ENCODE data around the gene OPRD1. TPM values are rescaled to one million over a fixed set of nuclear protein-coding genes. Genes with fewer than 3 reads are reported as not detected.

The OPRD1 gene
- total RNA-seq, 6 experiments from 2014 or later = not detected

DNA sequence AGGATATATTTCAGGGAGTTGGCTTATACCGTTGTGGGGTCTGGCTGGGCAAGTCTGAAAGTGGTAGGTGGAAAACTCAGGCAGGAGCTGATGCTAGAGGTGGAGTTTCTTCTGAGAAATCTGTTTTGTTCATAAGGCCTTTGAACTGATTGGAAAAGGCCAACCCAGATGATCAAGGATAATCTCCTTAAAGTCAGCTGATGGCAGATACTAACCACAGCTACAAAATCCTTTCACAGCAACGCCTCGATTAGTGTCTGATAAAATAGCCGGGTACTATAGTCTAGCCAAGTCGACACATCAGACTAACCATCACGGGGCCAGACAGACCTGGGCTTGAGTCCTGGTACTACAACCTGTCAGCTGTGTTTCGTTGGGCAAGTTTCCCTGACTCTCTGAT, 21.4 kb downstream of the OPRD1 start:
- intact Hi-C loops (cut with DNase I) = no loop called here
- Histone ChIP-seq H3K4me1 (no peaks in the 10 kb centered on the region), H3K27me3 (no peaks in the 10 kb centered on the region), H3K4me3 (no peak overlapping the region), H3K36me3 (no peaks in the 10 kb centered on the region), H3K27ac (no peak overlapping the region), H3K9me3 (no peaks in the 10 kb centered on the region)
- no peak for ATAC-seq
- 83% methylated on average over 6 of the region's 7 CpGs for WGBS (ENCODE audit: insufficient coverage, low coverage, low lambda C conversion rate, missing lambda C conversion rate)
- TF ChIP-seq POLR2A (IDR thresholded peaks at IDR 0.05) = no peak
- TF ChIP-seq, protein P1, sequence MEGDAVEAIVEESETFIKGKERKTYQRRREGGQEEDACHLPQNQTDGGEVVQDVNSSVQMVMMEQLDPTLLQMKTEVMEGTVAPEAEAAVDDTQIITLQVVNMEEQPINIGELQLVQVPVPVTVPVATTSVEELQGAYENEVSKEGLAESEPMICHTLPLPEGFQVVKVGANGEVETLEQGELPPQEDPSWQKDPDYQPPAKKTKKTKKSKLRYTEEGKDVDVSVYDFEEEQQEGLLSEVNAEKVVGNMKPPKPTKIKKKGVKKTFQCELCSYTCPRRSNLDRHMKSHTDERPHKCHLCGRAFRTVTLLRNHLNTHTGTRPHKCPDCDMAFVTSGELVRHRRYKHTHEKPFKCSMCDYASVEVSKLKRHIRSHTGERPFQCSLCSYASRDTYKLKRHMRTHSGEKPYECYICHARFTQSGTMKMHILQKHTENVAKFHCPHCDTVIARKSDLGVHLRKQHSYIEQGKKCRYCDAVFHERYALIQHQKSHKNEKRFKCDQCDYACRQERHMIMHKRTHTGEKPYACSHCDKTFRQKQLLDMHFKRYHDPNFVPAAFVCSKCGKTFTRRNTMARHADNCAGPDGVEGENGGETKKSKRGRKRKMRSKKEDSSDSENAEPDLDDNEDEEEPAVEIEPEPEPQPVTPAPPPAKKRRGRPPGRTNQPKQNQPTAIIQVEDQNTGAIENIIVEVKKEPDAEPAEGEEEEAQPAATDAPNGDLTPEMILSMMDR (IDR thresholded peaks at IDR 0.05) = no peak
- DNase-seq = no peak

DNA sequence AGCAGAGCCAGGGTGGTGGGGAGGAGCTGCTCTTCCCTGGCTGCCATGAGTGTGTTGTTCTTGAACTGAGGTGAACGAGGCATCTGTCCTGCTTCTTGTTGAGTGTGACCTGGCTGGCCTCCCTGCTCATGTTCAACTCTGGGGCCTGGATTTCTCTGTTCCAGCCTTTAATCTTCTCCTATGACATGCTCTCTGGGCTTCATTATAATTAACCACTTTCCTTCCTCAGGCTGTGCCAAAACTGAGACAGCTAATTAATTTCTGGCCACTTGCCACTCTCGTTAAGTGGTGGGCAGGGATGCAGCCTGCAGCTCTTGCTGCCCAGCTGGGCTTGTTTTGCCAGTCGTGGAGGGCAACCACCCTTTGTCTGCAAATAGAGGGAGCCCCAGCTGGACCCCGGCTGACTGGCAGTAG, 23.3 kb downstream of the OPRD1 start:
- H3K27ac ChIP-seq = no peak overlapping the region
- WGBS (ENCODE audit: insufficient coverage, low coverage, low lambda C conversion rate, missing lambda C conversion rate) = 59% methylated on average over 4 of the region's 4 CpGs
- H3K27me3 ChIP-seq = no peaks in the 10 kb centered on the region
- no peaks in the 10 kb centered on the region for H3K4me1 ChIP-seq
- intact Hi-C loops (cut with DNase I) = no loop called here
- H3K4me3 ChIP-seq = no peak overlapping the region
- DNase-seq = no peak
- H3K36me3 ChIP-seq = no peaks in the 10 kb centered on the region
- no peak for TF ChIP-seq POLR2A (IDR thresholded peaks at IDR 0.05)
- TF ChIP-seq, protein P1 (IDR thresholded peaks at IDR 0.05) = no peak
- ATAC-seq = no peak
- H3K9me3 ChIP-seq = no peaks in the 10 kb centered on the region

- Histone ChIP-seq H3K4me1 (no peaks in the 10 kb centered on the region), H3K27me3 (no peaks in the 10 kb centered on the region), H3K27ac (no peak overlapping the region), H3K36me3 (no peaks in the 10 kb centered on the region), H3K9me3 (no peaks in the 10 kb centered on the region), H3K4me3 (no peak overlapping the region)
- 90% methylated on average over 15 of the region's 15 CpGs for WGBS (ENCODE audit: insufficient coverage, low coverage, low lambda C conversion rate, missing lambda C conversion rate)
- no peak for TF ChIP-seq POLR2A (IDR thresholded peaks at IDR 0.05)
- TF ChIP-seq, protein P1 (IDR thresholded peaks at IDR 0.05) = no peak
- no peak for DNase-seq
- intact Hi-C loops (cut with DNase I) = no loop called here
- no peak for ATAC-seq
Observed at GRCh38 chr1:28836421-28836956, 24.5 kb downstream of the OPRD1 start.

- H3K9me3 ChIP-seq = no peaks in the 10 kb centered on the region
- no peaks in the 10 kb centered on the region for H3K4me1 ChIP-seq
- intact Hi-C loops (cut with DNase I) = no loop called here
- TF ChIP-seq, protein P1 (IDR thresholded peaks at IDR 0.05) = no peak
- no peak for TF ChIP-seq POLR2A (IDR thresholded peaks at IDR 0.05)
- DNase-seq (no peak), ATAC-seq (no peak)
- H3K36me3 ChIP-seq = no peaks in the 10 kb centered on the region
- no peak overlapping the region for H3K4me3 ChIP-seq
- no peak overlapping the region for H3K27ac ChIP-seq
- 93% methylated on average over 3 of the region's 8 CpGs for WGBS (ENCODE audit: insufficient coverage, low coverage, low lambda C conversion rate, missing lambda C conversion rate)
- H3K27me3 ChIP-seq = no peaks in the 10 kb centered on the region
Observed at GRCh38 chr1:28840928-28841544, 29.1 kb downstream of the OPRD1 start.
